Measurements from ENCODE around the gene ITGB3. TPM values are rescaled to one million over a fixed set of nuclear protein-coding genes. Genes with fewer than 3 reads are reported as not detected.
"Not testable (repeated sequence)": the region's sequence is repeated elsewhere in the genome, so short reads cannot be mapped to it uniquely, and the experiment has no call there.

The ITGB3 gene
- total RNA-seq, 1 donor = 22.0 TPM

- DNase-seq (ENCODE audit: low read depth) = no peak
- H3K4me3 ChIP-seq (ENCODE audit: low read depth, low read length) = no peak overlapping the region
- no peak for TF ChIP-seq CTCF (IDR thresholded peaks at IDR 0.05; ENCODE audit: insufficient read depth, low read length)
Observed at GRCh38 chr17:47223460-47223859, 30.2 kb upstream of the ITGB3 start.

- DNase-seq (ENCODE audit: low read depth); H3K4me3 ChIP-seq (ENCODE audit: low read depth, low read length): not testable (repeated sequence)
Observed at GRCh38 chr17:47224077-47224476, 29.6 kb upstream of the ITGB3 start.

GRCh38 chr17:47224966-47225365, 28.7 kb upstream of the ITGB3 start:
- no peak overlapping the region for H3K4me3 ChIP-seq (ENCODE audit: low read depth, low read length)
- DNase-seq (ENCODE audit: low read depth) = no peak
- no peak for TF ChIP-seq CTCF (IDR thresholded peaks at IDR 0.05; ENCODE audit: insufficient read depth, low read length)

- TF ChIP-seq CTCF (IDR thresholded peaks at IDR 0.05; ENCODE audit: insufficient read depth, low read length) = no peak
- no peak overlapping the region for H3K4me3 ChIP-seq (ENCODE audit: low read depth, low read length)
- DNase-seq (ENCODE audit: low read depth) = peak; percentile 96
Observed at GRCh38 chr17:47225436-47225858, 28.2 kb upstream of the ITGB3 start.

- no peak overlapping the region for H3K4me3 ChIP-seq (ENCODE audit: low read depth, low read length)
- DNase-seq (ENCODE audit: low read depth) = peak; percentile 47
- TF ChIP-seq CTCF (IDR thresholded peaks at IDR 0.05; ENCODE audit: insufficient read depth, low read length) = no peak
Observed at GRCh38 chr17:47225911-47226688, 27.5 kb upstream of the ITGB3 start.

- H3K4me3 ChIP-seq (ENCODE audit: low read depth, low read length) = no peak overlapping the region
- TF ChIP-seq CTCF (IDR thresholded peaks at IDR 0.05; ENCODE audit: insufficient read depth, low read length) = no peak
- DNase-seq (ENCODE audit: low read depth) = no peak
Observed at GRCh38 chr17:47227862-47228261, 25.8 kb upstream of the ITGB3 start.

GRCh38 chr17:47229535-47230443, 23.8 kb upstream of the ITGB3 start:
- H3K4me3 ChIP-seq (ENCODE audit: low read depth, low read length) = peak overlapping the region; percentile 44
- peak; percentile 100 for TF ChIP-seq CTCF (IDR thresholded peaks at IDR 0.05; ENCODE audit: insufficient read depth, low read length)

More at GRCh38 chr17:47229535-47230443, 23.8 kb upstream of the ITGB3 start:
- DNase-seq (ENCODE audit: low read depth) = peak; percentile 95
